Raji (cell line): ENCODE data around the gene LRRC7.

ENCODE experiments used
- POLR2A ChIP-seq: IDR thresholded peaks from 2 replicates; pipeline ENCODE4 v1.6.1; 2011; ENCODE audit warnings: low read depth, low read length, control low read depth; ENCODE audit not compliant: insufficient read depth

The LRRC7 gene

DNA sequence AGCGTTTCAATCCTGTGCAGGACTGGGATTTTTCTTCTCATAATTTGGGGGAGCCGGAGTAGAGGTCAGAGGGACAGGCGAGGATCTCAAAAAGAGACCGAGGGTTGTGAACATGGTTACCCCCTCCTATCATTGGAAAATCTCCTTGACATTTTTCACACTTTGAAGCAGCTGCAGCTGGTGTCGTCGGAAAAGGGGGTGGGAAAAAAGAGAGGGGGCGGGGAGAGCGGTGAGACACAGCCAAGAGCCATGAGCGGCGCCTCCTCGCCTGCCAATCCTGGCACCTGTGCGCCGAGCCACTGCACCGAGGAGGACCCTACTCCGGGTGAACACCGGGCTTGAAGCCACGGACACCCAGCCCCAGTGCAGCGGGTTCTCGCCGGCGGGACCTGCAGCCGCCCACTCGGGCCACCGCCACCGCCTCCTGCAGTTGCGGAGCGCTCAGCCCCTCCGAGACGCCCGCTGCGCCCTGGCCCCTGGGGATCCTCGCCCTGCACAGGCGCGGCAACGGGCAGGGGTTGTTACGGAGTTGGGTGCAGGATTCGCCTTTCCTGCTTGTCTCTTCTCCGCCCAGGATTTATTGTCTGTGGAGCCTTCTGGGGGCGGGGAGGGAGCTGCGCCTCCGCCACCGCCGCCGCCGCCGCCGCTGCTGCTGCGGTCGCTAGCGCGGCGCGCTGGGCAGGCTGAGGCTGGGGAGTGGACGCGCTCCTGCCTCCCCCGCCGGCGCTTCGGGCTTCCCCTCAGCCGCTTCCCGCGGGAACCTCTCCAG lies at the start of gene LRRC7:
TSS of gene LRRC7 (plus strand) at position 271 of the 769 bp plus-strand sequence. CDS start 718 bp downstream, outside the sequence.
- no peak for TF ChIP-seq POLR2A

DNA sequence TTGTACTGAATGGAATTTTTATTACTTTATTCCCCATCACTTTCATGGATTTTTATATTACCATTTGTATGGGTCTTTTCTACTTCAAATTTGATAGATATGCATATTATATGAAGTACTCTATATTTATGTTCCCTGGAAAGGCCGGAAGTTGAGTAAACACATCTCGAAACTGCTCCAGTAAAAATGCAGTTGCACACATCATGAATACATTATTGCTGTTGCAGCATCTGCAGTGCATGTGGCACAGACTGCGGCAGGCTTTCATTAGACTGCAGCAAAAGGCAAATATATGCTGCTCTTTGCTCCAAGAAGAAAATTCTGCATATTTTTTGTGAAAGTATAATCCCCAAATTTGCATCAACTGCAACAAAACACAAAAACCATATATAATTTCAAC lies 48.7 kb upstream of the LRRC7 start:
- no peak for TF ChIP-seq POLR2A

DNA sequence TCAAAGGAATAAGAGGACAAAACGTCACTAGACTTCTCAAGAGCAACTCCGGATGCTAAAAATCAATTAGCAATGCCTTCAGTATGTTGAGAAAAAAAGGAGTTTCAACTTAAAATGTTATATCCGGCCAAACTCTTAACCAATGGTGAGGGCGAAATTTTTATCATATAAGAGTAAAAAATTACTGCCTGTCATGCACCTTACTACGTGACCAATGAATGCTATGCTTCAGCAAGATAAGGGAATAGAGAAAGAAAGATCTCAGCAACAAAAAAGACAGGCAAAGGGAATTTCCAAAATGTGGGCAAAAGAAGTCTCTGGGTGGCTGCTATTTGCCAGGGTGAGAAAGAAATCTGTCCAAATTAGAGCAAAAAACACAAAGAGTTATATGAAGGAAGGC lies 47.4 kb upstream of the LRRC7 start:
- no peak for TF ChIP-seq POLR2A

DNA sequence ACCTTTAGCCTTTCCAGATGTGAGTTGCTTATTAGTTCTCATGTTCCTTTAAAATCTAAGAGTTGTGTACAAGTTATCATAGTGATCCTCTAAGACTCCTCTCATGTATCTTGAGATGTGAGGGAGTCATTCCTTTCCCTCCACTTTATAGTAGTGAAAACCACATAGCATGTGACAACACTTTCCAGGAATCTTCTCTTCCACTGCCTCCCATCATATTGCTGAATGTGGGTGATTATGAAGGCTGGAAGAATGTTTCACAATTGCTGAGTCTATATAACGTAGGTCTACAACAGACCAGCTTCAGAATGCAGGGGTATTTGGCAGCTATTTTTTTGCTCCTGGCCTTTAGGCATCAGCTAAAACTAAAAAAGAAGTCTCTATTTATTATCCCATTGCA lies 44.7 kb upstream of the LRRC7 start:
- no peak for TF ChIP-seq POLR2A

DNA sequence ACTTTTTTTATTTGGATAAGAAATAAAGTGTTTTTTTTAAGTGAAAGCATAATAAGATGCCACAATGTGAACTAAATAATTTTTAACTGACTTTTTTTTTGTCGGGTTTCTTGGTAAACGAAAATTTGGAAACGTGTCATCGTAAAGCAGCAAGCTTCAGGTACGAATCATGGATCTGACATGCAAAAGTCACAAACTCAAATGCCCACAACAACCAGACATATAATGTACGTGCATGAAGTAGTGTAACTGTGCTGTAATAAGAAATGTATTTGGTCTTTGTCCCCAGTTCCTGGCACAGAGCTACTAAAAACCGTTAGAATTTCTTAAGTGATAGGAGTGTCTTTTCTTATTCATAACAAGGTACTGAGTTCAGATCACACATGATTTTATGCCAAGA lies 44.3 kb upstream of the LRRC7 start:
- TF ChIP-seq POLR2A, result no peak

DNA sequence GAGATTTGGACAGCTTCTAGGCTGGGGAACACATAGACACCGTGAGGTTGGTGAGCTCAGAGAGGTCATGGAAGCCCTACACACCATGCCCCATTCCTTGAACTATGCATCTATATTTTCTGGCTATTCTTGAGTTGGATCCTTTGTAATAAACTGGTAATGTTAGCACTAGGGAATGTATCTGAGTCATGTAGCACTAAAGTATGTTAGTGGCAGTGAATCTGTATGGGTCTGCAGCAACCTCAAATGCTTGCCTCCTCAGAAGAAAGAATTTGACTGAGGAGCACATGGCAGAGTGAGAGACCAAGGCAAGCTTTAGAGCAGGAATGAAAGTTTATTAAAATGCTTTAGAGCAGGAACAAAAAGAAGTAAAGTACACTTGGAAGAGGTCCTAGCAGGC lies 43.7 kb upstream of the LRRC7 start:
- no peak for TF ChIP-seq POLR2A

DNA sequence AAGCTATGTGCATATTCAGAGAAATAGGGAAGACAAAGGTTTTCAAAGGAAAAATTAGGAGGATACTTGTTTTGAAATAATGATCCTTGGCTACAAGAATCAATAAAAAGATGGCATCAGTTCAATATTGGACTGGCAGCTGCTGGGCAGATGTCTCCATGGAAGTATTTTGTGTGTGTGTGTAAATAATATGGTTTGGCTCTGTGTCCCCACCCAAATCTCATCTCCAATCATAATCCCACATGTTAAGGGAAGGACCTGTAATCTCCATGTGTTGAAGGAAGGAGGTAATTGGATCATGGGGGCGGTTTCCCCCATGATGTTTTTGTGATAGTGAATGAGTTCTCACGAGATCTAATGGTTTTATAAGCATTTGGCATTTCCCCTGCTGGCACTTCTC lies 40.4 kb upstream of the LRRC7 start:
- no peak for TF ChIP-seq POLR2A

DNA sequence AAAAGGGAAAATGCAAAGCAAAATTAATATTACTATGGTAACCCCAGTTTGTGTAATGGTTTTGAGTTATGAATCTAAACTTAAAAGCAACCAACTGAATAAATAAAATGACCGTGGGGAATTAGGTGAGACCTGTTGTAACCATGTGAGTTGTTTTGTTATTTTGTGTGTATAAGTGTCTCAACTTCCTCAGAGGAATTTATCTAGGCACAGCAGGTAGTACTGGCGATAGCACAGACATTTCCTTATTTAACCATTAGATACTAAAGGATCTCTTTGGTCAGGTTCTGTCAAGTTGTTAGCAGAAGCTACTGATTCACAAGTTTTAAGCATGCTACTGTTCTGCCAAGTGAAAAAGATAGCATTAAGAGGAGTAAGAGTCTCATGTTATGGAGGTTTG lies 39.3 kb upstream of the LRRC7 start:
- TF ChIP-seq POLR2A, result no peak

DNA sequence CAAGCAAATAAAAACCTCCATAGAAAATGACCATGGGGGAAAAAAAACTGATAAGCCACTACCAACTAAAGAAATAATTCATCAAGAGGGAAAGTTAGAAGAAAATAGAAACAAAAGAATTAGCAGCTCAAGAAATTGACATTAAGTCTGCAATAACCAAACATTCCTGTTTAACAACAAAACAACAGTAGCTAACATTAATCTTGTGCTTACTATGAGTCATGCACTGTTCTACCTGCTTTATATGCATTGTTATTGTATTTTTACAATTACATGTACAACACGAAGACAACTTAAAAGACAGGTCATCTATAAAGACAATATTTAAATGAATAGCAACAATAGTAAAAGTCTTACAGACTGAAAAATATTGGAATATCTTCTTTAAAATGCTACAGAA lies 34.4 kb upstream of the LRRC7 start:
- TF ChIP-seq POLR2A, result no peak

DNA sequence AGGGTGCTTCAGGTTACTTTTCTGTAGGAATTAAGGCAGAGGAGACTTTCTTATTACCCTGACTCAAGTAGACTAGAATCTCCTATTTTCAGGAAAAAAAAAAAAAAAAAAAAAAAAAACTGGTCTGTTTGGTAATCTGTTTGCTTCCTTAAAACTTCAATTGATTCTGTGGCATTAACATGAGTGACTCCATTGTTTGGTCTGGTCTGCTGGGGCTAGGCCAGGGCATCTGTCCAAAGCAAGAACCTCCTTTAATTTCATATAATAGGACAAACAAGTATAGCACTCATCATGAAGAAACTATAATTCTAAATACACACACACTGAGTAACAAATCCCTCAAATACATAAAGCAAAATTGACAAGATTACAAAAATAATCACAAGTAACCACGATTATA lies 32.9 kb upstream of the LRRC7 start:
- TF ChIP-seq POLR2A, result no peak

DNA sequence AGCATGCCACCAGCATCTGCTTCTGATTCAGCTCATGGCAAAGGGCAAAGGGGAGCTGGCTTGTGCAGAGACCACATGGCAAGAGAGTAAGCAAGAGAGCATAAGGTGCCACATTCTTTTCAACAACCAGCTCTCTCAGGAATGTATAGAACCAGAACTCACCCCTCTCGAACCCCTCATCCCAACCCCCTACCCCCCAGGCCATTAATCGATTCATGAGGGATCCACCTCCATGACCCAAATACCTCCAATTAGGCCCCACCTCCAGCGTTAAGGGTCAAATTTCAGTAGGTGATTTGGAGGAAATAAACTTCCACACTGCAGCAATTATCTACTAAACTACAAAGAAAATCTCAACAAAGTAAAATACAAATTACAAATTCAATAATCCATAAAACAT lies 32.2 kb upstream of the LRRC7 start:
- no peak for TF ChIP-seq POLR2A

DNA sequence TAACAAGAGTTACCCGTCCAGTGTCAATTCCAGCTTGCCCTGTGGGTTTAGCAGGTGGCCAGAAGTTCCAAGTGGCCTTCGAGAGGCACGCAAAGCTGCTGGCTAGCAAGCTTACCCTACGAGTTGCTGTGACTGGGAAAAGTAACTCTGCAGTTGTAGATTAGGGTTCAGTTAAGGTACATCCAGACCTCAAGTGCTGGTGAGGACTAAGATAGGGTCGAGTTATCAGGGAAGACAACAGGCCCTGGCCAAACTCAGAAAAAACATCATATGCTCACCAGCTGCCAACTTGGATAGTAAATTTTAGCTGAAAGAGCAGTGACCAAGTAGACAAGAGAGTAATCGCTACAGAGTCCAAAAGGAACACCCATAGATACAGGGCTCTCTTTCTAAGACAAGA lies 27.7 kb upstream of the LRRC7 start:
- TF ChIP-seq POLR2A, result no peak

DNA sequence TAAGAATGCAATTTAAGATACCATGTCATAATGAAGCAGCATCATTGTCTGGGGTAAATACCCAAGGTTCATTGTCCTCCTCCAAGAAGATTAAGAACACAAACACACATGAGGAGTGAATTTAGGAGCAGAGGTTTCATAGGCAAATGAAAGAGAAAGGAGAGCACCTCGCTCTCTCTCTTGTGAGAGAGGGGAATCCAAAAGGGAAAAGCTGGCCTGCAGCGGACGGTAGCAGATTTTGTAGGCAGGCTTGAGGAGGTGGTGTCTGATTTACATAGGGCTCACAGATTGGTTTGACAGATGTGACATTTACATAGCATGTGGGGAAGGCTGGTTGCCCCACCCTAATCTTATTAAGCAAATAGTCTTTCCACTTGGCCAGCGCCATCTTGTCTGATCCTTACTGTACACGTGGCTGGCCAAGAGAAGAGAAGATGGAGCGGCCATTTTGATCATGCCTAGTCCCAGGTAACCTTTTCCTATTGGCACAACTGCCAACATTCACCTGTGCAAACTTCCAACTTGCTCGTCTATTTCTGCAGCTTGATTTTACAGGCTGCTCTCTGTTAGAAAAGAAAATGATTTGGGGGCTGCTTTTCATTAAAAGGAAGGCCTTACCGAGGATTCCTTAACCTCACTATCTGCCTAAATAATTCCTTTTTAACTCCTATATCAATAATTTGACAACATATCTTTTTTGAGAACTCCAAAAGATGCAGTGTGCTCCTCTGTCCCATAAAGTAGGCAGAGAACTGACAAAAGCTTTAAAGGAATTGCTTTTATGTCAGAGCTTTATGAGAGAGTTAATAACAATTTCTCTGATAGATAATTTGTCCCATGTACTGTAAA lies 16.0 kb upstream of the LRRC7 start:
- TF ChIP-seq POLR2A, result no peak

DNA sequence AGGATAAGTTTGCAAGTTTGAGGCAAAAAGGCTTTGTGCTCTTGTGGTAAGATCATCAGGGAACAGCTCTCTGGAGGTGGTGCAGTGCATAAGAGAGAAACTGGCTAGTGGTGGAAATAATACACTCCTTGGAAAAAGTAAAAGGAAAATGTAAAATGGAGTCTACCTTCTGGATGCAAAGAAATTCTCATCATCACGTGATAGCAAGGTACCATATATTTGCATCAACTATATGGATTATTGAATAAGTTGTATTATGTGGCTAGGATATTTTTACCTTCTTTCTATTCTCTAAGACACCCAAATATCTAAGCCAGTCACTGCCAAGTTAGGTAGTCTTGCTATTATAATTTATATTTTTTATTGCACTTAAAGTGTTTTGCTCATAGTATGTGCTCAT lies 14.0 kb upstream of the LRRC7 start:
- TF ChIP-seq POLR2A, result no peak

DNA sequence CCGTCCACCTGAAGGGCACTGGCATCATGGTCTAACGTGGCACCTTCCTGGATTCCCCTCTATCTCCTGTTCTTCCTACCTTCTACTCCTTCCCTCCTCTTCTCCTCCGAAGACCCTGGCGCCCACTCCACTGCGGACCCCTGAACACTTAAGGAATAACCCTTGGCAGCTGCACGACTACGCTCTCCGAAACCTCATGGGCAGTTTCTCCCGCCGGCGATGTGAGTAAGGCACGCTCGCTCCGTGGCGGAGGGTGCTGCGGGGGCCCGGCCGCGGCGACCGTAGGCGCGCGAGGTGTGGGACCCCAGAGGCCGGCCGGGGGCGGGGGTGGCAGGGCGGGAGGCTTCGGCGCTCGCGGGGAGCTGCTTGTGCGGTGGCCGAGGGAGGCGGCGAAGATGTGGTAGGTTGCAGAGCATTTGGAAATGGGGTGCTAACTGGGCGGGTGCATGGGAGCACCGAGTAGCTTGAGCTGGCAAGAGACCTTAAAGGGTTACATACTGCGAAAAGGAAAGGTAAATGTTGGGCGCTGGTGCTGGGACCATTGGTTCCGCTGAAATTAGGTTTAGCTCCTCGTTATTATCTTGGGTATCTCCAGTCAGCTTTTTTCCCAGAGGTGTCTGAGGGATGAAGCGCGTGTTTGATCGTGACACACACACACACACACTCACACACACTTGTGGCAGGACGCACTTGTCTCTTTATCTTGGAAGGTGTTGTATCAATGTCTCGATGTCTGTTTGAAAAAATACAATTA lies 876 bp downstream of the LRRC7 start:
- no peak for TF ChIP-seq POLR2A

DNA sequence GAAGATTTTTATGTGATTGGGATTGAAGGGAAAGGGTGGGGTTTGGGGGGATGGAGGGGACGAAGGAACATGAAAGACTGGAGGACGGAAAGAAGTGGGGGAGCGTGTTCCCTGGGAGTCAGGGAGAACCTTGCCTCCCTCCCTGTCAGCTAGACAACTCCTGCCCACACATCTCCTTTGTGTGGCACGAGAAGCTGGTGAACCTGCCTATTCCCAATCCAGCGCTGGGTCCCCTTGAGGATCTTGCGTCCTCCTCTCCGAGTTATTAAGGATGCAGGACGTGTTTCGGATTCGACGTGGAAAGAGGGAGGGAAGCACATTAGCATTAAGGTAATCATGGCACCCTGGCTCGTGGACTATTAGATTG lies 1.4 kb downstream of the LRRC7 start:
- no peak for TF ChIP-seq POLR2A
